NB4 (cell line): Measurements from ENCODE around the gene FOXP4.

ENCODE experiments used
- CTCF ChIP-seq: IDR thresholded peaks from one replicate; pipeline ENCODE4 v1.5.1; 2012; ENCODE audit warnings: low read depth, low read length
- MYC ChIP-seq: IDR thresholded peaks from 2 replicates; pipeline ENCODE4 v1.6.1; 2011; ENCODE audit warnings: low read depth, low read length
- POLR2A ChIP-seq: IDR thresholded peaks from 2 replicates; pipeline ENCODE4 v1.6.1; 2011; ENCODE audit warnings: mild to moderate bottlenecking; ENCODE audit not compliant: insufficient read length; ENCODE audit errors: extremely low read depth

- TF ChIP-seq CTCF = no peak
- no peak for TF ChIP-seq POLR2A
- TF ChIP-seq MYC = no peak
Measured at GRCh38 chr6:41580690-41581089, 34.5 kb downstream of the FOXP4 start.
